Measurements from ENCODE around the gene OR2T2.
"Not testable (repeated sequence)": the region's sequence is repeated elsewhere in the genome, so short reads cannot be mapped to it uniquely, and the experiment has no call there.

DNA sequence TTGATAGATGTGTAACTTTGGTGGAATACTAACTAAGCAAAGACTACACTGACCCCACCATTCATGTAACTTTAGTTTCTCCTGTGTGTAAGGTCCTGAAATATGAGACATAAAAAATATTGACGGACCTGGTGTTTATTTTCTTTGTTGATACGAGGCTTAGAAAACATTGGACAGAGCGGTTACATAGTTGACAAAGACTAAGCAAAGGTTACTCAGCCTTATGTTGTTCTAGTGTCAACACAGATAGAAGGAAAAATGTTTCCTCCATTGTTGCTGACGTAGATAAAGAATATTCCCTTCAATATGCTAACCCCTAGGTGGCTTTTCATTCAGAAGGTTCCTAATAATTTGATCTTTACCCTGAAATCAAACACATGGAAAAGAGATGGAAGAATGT, 9.6 kb downstream of the OR2T2 start:
- TF ChIP-seq POLR2A (IDR thresholded peaks at IDR 0.05; ENCODE audit: low read length); GATA1 (IDR thresholded peaks at IDR 0.05; ENCODE audit: low read depth, low read length): not testable (repeated sequence)

All from erythroblast (primary cell).